Measurements from ENCODE around the gene PPM1B. TPM values are rescaled to one million over a fixed set of nuclear protein-coding genes. Genes with fewer than 3 reads are reported as not detected.

PPM1B gene
- total and polyA plus RNA-seq, 9 of the 15 experiments (the other 6 are each of a cell fraction or from before 2014, with no cell fraction given) = 8.9 to 44.0 (median 28.6) TPM

GRCh38 chr2:44167908-44168680 is 581 bp upstream of the PPM1B start (continued):
- TF ChIP-seq HDAC2 (IDR thresholded peaks at IDR 0.05) = no peak; the same call in none of the 2 replicates
- TF ChIP-seq TSHZ1 (CRISPR knock-in tag; IDR thresholded peaks at IDR 0.05) = no peak
- peak; percentile 29 for TF ChIP-seq HMGN3 (IDR thresholded peaks at IDR 0.05; ENCODE audit: borderline replicate concordance, extremely low read depth, insufficient read length, low read depth, low read length)
- TF ChIP-seq ZNF445 (CRISPR knock-in tag; IDR thresholded peaks at IDR 0.05; ENCODE audit: low read depth) = no peak
- no peak for TF ChIP-seq NFE2 (IDR thresholded peaks at IDR 0.05; ENCODE audit: low read depth)
- no peak for TF ChIP-seq IRF1 (CRISPR knock-in tag; IDR thresholded peaks at IDR 0.05; ENCODE audit: borderline replicate concordance)
- no peak for TF ChIP-seq USF2 (CRISPR knock-in tag; IDR thresholded peaks at IDR 0.05)
- no peak for TF ChIP-seq PYGO2 (tag; IDR thresholded peaks at IDR 0.05)
- no peak for TF ChIP-seq RREB1 (CRISPR knock-in tag; IDR thresholded peaks at IDR 0.05)
- no peak for TF ChIP-seq ZKSCAN3 (CRISPR knock-in tag; IDR thresholded peaks at IDR 0.05)
- no peak for TF ChIP-seq ZBTB9 (CRISPR knock-in tag; IDR thresholded peaks at IDR 0.05)
- no peak for TF ChIP-seq KAT8 (IDR thresholded peaks at IDR 0.05; ENCODE audit: low read depth)
- TF ChIP-seq ZNF77 (CRISPR knock-in tag; IDR thresholded peaks at IDR 0.05) = no peak
- TF ChIP-seq SAFB2 (IDR thresholded peaks at IDR 0.05; ENCODE audit: borderline replicate concordance, low read depth, low read length, severe bottlenecking) = no peak
- TF ChIP-seq SLC30A9 (CRISPR knock-in tag; IDR thresholded peaks at IDR 0.05) = no peak

All from K562 (cell line).